Upper lobe of right lung (tissue), 1 donor: ENCODE results near the gene BRIP1. TPM values are rescaled to one million over a fixed set of nuclear protein-coding genes. Genes with fewer than 3 reads are reported as not detected.
"Not testable (repeated sequence)": the region's sequence is repeated elsewhere in the genome, so short reads cannot be mapped to it uniquely, and the experiment has no call there.

Experiments
- ATAC-seq: fragments of 200-7000 bp; cut with Tn5 transposase; one replicate; pipeline ENCODE4 v1.9.1; 2020; ENCODE audit warnings: mild to moderate bottlenecking, moderate library complexity
- DNase-seq: peaks from one replicate; pipeline ENCODE4 v3.0.0-alpha.2; 2020
- H3K27ac ChIP-seq: fragments of 200-600 bp; one replicate; pipeline ENCODE4 v1.8.0; 2022
- H3K27me3 ChIP-seq: fragments of 200-600 bp; one replicate; pipeline ENCODE4 v1.8.0; 2022; ENCODE audit warnings: mild to moderate bottlenecking
- H3K36me3 ChIP-seq: fragments of 200-600 bp; one replicate; pipeline ENCODE4 v1.8.0; 2022
- H3K4me1 ChIP-seq: fragments of 200-600 bp; one replicate; pipeline ENCODE4 v1.8.0; 2022
- H3K4me3 ChIP-seq: fragments of 200-600 bp; one replicate; pipeline ENCODE4 v1.8.0; 2022; ENCODE audit warnings: mild to moderate bottlenecking
- H3K9me3 ChIP-seq: fragments of 200-600 bp; one replicate; pipeline ENCODE4 v1.8.0; 2022
- intact Hi-C: fragments of 100-400 bp; cut with DNase I; formaldehyde crosslinking; loops from one replicate; pipeline ENCODE4 v1.11.0; 2022
- total RNA-seq: library from RNA; stranded (reverse); fragmentation: NEBNext Ultra II Directional; extraction: Animal tissue kit (Norgen Biotek cat#: 25700); gene quantifications from one replicate; pipeline ENCODE4 v1.2.1, GENCODE V29; 2021
- TF ChIP-seq, protein P1 (sequence below): fragments of 200-600 bp; IDR thresholded peaks from one replicate; pipeline ENCODE4 v1.8.0; 2022; ENCODE audit warnings: antibody characterized with exemption
- donor health status: DM: no; HTN: yes; CAD: no; lungs with severe emphysema.

The BRIP1 gene
- total RNA-seq, 1 donor from 2014 or later: 0.26 TPM

DNA sequence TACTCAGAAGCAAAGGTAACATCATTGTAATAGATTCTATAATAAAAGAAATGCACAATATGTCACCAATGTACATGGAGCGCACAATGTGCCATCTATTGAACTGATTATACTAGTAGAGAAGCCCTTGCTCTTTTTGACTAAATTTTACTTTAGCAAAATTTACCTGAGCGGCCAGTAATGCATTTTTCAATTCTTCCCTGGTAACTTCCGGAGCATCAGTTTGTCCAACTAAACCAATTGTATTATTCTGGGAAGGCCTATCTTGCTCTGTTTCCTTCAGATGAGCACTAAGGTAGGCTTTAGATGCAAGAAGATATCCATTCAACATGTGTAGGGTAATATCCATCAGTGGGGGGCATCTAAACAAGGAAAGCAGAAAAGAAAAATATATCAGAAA is 8.8 kb upstream of the BRIP1 start:
- no peak overlapping the region for H3K4me3 ChIP-seq
- TF ChIP-seq, protein P1, sequence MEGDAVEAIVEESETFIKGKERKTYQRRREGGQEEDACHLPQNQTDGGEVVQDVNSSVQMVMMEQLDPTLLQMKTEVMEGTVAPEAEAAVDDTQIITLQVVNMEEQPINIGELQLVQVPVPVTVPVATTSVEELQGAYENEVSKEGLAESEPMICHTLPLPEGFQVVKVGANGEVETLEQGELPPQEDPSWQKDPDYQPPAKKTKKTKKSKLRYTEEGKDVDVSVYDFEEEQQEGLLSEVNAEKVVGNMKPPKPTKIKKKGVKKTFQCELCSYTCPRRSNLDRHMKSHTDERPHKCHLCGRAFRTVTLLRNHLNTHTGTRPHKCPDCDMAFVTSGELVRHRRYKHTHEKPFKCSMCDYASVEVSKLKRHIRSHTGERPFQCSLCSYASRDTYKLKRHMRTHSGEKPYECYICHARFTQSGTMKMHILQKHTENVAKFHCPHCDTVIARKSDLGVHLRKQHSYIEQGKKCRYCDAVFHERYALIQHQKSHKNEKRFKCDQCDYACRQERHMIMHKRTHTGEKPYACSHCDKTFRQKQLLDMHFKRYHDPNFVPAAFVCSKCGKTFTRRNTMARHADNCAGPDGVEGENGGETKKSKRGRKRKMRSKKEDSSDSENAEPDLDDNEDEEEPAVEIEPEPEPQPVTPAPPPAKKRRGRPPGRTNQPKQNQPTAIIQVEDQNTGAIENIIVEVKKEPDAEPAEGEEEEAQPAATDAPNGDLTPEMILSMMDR: no peak
- intact Hi-C loops: no loop called here
- DNase-seq: no peak
- H3K4me1 ChIP-seq: no peaks in the 10 kb centered on the region
- no peaks in the 10 kb centered on the region for H3K27me3 ChIP-seq
- no peaks in the 10 kb centered on the region for H3K9me3 ChIP-seq
- H3K36me3 ChIP-seq: peaks cover 83% of the 10 kb centered on the region
- ATAC-seq: no peak
- no peak overlapping the region for H3K27ac ChIP-seq

- Histone ChIP-seq H3K36me3 (peaks cover 61% of the 10 kb centered on the region), H3K4me1 (no peaks in the 10 kb centered on the region), H3K9me3 (no peaks in the 10 kb centered on the region), H3K27me3 (no peaks in the 10 kb centered on the region), H3K4me3 (no peak overlapping the region), H3K27ac (no peak overlapping the region)
- TF ChIP-seq, protein P1: no peak
- intact Hi-C loops: no loop called here
- no peak for ATAC-seq
- no peak for DNase-seq
Measured at GRCh38 chr17:61869138-61869537, 5.8 kb upstream of the BRIP1 start.

- intact Hi-C loops: no loop called here
- Histone ChIP-seq H3K4me1 (no peaks in the 10 kb centered on the region), H3K9me3 (no peaks in the 10 kb centered on the region), H3K27me3 (no peaks in the 10 kb centered on the region), H3K27ac (no peak overlapping the region), H3K4me3 (no peak overlapping the region), H3K36me3 (peaks cover 54% of the 10 kb centered on the region)
- no peak for ATAC-seq
- DNase-seq: no peak
- TF ChIP-seq, protein P1: no peak
Measured at GRCh38 chr17:61868074-61868473, 4.7 kb upstream of the BRIP1 start.

GRCh38 chr17:61867033-61867432 is 3.7 kb upstream of the BRIP1 start:
- no peaks in the 10 kb centered on the region for H3K27me3 ChIP-seq
- H3K9me3 ChIP-seq: no peaks in the 10 kb centered on the region
- H3K4me1 ChIP-seq: peaks cover 4% of the 10 kb centered on the region
- ATAC-seq (no peak), DNase-seq (no peak)
- H3K36me3 ChIP-seq: peaks cover 51% of the 10 kb centered on the region
- H3K27ac ChIP-seq: no peak overlapping the region
- H3K4me3 ChIP-seq: no peak overlapping the region
- TF ChIP-seq, protein P1: no peak
- intact Hi-C loops: no loop called here

GRCh38 chr17:61863801-61864126 is 436 bp upstream of the BRIP1 start:
- no peak for ATAC-seq
- DNase-seq: no peak
- Histone ChIP-seq H3K27ac (peak overlapping the region; percentile 80), H3K4me3 (peak overlapping the region; percentile 77), H3K36me3 (peaks cover 20% of the 10 kb centered on the region), H3K27me3 (no peaks in the 10 kb centered on the region), H3K4me1 (peaks cover 4% of the 10 kb centered on the region), H3K9me3 (no peaks in the 10 kb centered on the region)
- intact Hi-C loops: no loop called here
- TF ChIP-seq, protein P1: no peak

GRCh38 chr17:61862105-61862574 is 1.2 kb downstream of the BRIP1 start:
- peaks cover 4% of the 10 kb centered on the region for H3K4me1 ChIP-seq
- DNase-seq: no peak

DNA sequence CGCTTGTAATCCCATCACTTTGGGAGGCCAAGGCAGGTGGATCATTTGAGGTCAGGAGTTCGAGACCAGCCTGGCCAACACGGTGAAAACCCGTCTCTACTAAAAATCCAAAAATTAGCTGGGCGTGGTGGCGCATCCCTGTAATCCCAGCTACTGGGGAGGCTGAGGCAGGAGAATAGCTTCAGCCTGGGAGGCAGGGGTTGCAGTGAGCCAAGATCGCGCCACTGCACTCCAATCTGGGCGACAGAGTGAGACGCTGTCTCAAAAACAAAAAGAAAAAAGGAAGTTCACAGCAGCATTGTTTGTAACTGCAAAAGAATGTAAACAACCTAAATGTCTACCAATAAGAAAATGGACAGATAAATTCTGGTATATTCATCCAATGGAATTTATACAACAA is 2.9 kb downstream of the BRIP1 start:
- ATAC-seq, H3K9me3 ChIP-seq, H3K4me3 ChIP-seq, H3K27me3 ChIP-seq, H3K36me3 ChIP-seq, H3K27ac ChIP-seq, DNase-seq, H3K4me1 ChIP-seq, intact Hi-C loops: not testable (repeated sequence)

More at GRCh38 chr17:61862105-61862574, 1.2 kb downstream of the BRIP1 start:
- H3K4me3 ChIP-seq: no peak overlapping the region
- ATAC-seq: no peak
- TF ChIP-seq, protein P1: no peak
- intact Hi-C loops: no loop called here
- H3K27ac ChIP-seq: no peak overlapping the region
- H3K36me3 ChIP-seq: peaks cover 3% of the 10 kb centered on the region
- H3K27me3 ChIP-seq: no peaks in the 10 kb centered on the region
- no peaks in the 10 kb centered on the region for H3K9me3 ChIP-seq
